Activated CD8-positive, alpha-beta memory T cell treated with anti-CD3 and anti-CD28 coated beads, Interleukin-2, amount 50 U/mL, for 48 hours (primary cell): ENCODE measurements around the gene CTSF.
"Not testable (repeated sequence)": the region's sequence is repeated elsewhere in the genome, so short reads cannot be mapped to it uniquely, and the experiment has no call there.

ENCODE experiments used
- DNase-seq: peaks from one replicate; pipeline ENCODE4 v3.0.0-alpha.2; 2020

The CTSF gene

GRCh38 chr11:66556086-66556485 lies 12.3 kb downstream of the CTSF start:
- DNase-seq, result no peak

DNA sequence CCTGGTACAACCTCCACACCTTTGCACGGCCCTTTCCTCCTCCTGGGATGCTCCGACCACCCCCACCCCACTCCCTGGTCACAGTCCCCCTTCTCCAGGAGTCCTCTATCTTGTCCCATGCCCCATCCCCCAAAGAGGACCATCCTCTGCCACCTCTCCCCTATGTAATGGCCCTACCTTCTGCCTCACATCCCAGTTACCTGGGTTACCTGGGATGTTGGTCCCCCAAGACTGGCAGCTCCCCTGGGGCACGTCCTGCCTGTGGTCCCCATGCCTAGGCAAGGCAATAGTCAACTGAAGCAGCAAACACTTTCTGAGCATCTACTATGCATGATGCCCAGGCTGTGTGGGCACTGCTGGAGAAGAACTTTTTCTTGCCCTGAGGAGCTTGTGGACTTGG lies 13.0 kb downstream of the CTSF start:
- no peak for DNase-seq

DNA sequence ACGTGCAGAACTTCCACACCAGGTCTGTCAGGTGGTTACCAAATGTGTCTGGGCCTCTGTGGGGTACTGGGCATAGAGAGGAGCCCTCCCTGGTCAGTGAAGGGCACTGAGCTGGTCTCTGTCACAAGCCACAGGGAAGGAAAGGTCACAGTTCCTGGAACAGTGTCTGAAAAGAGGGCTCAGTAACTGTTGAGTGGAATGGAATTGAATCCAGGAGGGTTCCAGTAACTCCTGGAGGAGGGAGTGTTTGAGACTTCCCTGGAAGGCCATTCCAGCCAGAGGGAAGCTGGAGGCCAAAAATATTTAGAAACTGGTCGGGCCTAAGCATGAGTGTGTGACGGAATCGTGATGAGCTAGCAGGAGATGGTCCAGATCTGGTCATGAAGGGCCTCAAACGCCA lies 13.8 kb downstream of the CTSF start:
- DNase-seq, result no peak

DNA sequence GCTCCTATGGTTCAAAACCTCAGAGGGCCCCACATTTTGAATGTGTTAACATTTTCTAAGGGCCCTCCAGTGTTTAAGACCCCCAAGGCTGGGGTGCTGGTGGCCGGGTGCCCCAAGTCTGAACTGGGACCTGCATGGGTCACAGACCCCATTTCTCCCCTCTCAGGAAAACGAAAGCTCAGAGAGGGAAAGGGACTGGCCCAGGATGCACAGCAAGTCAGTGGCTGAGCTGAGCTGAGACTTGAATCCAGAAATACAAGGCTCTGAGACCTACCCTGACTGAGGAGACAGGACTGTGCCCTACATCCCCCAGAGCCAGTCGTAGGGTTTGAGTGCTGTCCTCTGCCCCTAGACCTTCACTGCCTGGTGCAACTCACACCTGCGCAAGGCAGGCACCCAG lies 17.5 kb downstream of the CTSF start:
- DNase-seq, result no peak

GRCh38 chr11:66549696-66550095 lies 18.7 kb downstream of the CTSF start:
- no peak for DNase-seq

- DNase-seq, result no peak
Observed at GRCh38 chr11:66548774-66549630, 19.4 kb downstream of the CTSF start.

DNA sequence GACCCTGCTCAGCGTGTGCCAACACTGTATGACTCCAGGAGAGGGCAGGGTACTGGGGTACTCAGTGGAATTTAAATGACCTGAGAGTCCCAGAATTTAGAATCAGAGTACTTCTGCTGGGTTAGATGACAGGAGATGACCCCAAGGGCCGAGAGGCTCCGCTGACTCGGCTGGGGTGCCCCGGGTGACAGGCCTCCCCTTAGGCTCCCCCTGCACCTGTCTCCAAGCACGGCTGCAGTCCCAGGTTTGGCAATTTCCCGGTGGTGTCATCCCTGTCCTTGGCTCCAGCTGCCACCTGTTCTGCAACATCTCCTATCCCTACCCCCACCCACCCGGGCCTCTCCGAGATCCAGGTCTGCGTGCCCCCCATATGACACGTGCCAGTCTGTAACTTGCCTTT lies 20.4 kb downstream of the CTSF start:
- no peak for DNase-seq

- no peak for DNase-seq
Observed at GRCh38 chr11:66547662-66548009, 20.8 kb downstream of the CTSF start.

GRCh38 chr11:66546966-66547661 lies 21.3 kb downstream of the CTSF start:
- no peak for DNase-seq

GRCh38 chr11:66546368-66546965 lies 21.9 kb downstream of the CTSF start, which contains the start of gene ACTN3:
Gene ACTN3, plus strand, starts transcription at chr11:66546903. Its CDS starts 35 bp downstream, at chr11:66546938.
- no peak for DNase-seq

- peak; percentile 95 for DNase-seq
Observed at GRCh38 chr11:66545701-66546367, 22.6 kb downstream of the CTSF start, which contains the start of gene ZDHHC24. Gene ZDHHC24, minus strand, starts transcription at chr11:66546048. Its CDS starts 45 bp downstream, at chr11:66546003.

DNA sequence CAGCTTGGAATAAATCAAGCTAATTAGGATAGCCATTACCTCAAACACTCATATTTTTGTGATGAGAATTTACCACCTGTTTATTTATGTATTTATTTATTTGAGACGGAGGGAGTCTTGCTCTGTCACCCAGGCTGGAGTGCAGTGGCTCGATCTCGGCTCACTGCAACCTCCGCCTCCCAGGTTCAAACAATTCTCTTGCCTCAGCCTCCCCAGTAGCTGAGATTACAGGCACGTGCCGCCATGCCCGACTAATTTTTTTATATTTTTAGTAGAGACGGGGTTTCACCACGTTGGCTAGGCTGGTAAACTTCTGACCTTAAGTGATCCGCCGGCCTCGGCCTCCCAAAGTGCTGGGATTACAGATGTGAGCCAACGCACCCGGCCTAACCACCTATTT lies 23.5 kb downstream of the CTSF start:
- not testable (repeated sequence) for DNase-seq

GRCh38 chr11:66543263-66544107 lies 24.9 kb downstream of the CTSF start:
- peak; percentile 79 for DNase-seq

- no peak for DNase-seq
Observed at GRCh38 chr11:66542362-66542761, 26.0 kb downstream of the CTSF start.

DNA sequence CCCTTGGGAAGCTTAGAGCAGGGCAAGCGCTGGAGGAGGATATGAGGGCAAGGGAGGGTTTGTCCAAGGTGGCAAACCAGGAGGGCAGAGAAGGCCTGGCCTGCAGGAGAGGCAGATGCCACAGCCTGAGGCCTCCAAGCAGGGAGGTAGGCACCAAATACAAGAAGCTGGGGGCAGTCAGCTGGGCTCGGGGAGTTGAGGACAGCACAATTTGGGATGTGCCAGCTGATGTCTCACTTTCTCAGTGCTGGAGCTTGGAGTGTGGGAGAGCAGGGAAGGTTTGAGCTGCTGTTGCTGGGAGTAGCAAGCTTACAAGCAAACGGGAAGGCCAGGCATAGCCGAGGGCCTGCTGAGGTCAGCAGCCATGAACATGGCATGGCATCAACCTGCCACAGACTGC lies 26.5 kb downstream of the CTSF start:
- DNase-seq, result no peak

GRCh38 chr11:66540598-66540997 lies 27.8 kb downstream of the CTSF start:
- not testable (repeated sequence) for DNase-seq

GRCh38 chr11:66539870-66540213 lies 28.6 kb downstream of the CTSF start:
- no peak for DNase-seq

GRCh38 chr11:66539170-66539869 lies 29.1 kb downstream of the CTSF start:
- no peak for DNase-seq

GRCh38 chr11:66532784-66533183 lies 35.6 kb downstream of the CTSF start:
- DNase-seq, result no peak

DNA sequence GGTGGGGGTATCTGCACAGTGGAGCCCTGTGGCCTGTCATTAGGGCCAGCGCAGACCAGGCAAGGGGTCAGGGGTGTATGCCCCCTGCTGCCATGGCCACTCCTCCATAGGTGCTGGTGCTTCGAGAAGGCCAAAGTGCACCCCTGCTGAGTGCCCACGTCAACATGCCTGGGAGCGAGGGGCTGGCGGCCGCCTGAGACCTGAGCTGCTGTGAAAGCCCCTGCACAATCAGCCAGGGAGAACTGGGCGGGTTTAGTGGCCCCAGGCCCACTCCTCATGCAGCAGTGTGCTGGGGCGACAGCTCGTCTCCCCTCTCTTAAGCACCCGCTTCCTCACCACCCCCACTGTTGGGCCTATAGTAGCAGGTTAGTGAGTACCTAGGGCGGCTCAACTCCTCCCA lies 36.6 kb downstream of the CTSF start:
- no peak for DNase-seq

DNA sequence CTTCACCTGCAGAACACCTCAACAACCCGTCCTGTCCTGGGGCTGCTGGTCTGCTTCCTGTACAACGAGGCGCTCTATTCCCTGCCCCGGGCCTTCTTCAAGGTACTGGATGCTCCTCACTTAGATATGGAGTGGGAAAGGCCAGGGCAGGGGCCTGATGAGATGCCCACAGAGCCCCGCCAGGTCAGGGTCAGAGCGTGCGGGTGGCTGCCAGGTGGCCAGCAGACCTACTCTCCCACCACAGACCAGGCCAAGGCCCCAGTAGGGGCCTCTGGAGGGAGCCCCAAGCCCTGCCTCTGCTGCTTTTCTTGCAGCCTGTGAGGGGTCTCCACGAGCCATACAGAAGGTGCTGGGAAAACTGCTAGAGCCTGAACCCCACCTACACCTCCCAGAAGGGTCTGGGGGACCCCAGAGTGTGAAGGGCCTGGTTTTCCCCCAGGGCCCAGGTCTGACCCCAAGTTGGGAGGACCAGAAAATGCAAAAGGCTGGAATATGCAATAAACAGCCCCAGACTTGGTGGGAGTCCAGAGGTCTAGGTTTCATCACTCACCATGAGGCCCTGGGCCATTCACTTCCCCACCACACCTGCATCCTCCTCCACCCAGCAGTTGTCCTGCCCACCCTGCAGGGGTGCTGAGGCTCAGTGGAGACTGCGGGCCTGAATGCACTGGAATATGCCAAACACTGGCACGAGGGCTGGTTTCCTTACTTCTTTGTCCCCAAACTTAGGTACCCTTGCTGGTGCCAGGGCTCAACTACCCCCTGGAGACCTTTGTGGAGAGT lies 37.3 kb downstream of the CTSF start:
- no peak for DNase-seq
